K562 (cell line): ENCODE data around the gene ST6GALNAC5.

Experiments
- EP300 ChIP-seq: IDR thresholded peaks from 2 replicates; pipeline ENCODE4 v1.6.1; 2012; ENCODE audit warnings: low read length, improper control_type of control experiment
- FOXO4 ChIP-seq: fragments of 450-650 bp; formaldehyde crosslinking; IDR thresholded peaks from 2 replicates; pipeline ENCODE4 v1.4.0; 2020; ENCODE audit warnings: mild to moderate bottlenecking, moderate library complexity
- HNRNPH1 ChIP-seq: fragments of 200-400 bp; formaldehyde crosslinking; optimal IDR thresholded peaks from 2 replicates; pipeline ENCODE3; 2017; ENCODE audit warnings: low read depth, mild to moderate bottlenecking, low read length, moderate library complexity
- POLR2A ChIP-seq: fragments of 450-650 bp; conservative IDR thresholded peaks from 2 replicates; pipeline ENCODE4 v1.6.1; 2016
- SETDB1 ChIP-seq: IDR thresholded peaks from one replicate; pipeline ENCODE4 v1.6.1; 2012; ENCODE audit warnings: low read length, control low read depth, inconsistent platforms
- USF2 ChIP-seq: sonication (generic); formaldehyde crosslinking; IDR thresholded peaks from 2 replicates; pipeline ENCODE4 v1.5.0; 2020; ENCODE audit warnings: missing genetic modification reagents
- ZNF165 ChIP-seq: fragments of 250-450 bp; sonication (Bioruptor Pico); IDR thresholded peaks from 2 replicates; pipeline ENCODE4 v1.4.0; 2020; ENCODE audit warnings: borderline replicate concordance
- TF ChIP-seq, protein P1 (sequence below), 3 experiments: IDR thresholded peaks in 2 of 3; conservative IDR thresholded peaks in 1 of 3; 2 replicates each; pipeline ENCODE4 v1.5.1; 2011 to 2012; ENCODE audit warnings: low read length in 3 of 3, mild to moderate bottlenecking in 3 of 3, control low read depth in 2 of 3, improper control_type of control experiment in 1 of 3, inconsistent platforms in 1 of 3, low read depth in 1 of 3, mixed read lengths in 1 of 3, moderate library complexity in 1 of 3; ENCODE audit not compliant: insufficient read depth in 2 of 3

DNA sequence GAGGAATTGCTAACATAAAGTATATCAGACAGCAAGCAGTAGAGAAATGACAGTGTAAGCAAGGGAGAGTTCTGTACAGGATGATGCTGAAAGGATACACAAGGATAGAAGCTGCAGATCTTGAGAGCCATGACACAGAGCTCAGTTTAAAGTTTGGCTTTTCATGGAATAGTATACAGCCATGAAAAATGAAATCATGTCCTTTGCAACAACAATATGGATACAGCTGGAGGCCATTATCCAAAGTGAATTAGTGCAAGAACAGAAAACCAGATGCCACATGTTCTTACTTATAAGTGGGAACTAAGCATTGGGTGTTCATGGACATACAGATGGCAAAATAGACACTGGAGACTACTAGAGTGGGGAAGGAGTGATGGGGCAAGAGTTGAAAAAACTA lies 169.8 kb downstream of the ST6GALNAC5 start:
- TF ChIP-seq POLR2A (no peak), HNRNPH1 (no peak), EP300 (no peak), SETDB1 (no peak), FOXO4 (CRISPR knock-in tag) (no peak), USF2 (no peak), ZNF165 (no peak)
- TF ChIP-seq, protein P1, sequence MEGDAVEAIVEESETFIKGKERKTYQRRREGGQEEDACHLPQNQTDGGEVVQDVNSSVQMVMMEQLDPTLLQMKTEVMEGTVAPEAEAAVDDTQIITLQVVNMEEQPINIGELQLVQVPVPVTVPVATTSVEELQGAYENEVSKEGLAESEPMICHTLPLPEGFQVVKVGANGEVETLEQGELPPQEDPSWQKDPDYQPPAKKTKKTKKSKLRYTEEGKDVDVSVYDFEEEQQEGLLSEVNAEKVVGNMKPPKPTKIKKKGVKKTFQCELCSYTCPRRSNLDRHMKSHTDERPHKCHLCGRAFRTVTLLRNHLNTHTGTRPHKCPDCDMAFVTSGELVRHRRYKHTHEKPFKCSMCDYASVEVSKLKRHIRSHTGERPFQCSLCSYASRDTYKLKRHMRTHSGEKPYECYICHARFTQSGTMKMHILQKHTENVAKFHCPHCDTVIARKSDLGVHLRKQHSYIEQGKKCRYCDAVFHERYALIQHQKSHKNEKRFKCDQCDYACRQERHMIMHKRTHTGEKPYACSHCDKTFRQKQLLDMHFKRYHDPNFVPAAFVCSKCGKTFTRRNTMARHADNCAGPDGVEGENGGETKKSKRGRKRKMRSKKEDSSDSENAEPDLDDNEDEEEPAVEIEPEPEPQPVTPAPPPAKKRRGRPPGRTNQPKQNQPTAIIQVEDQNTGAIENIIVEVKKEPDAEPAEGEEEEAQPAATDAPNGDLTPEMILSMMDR (IDR thresholded peaks at IDR 0.05 in 2 of 3, conservative IDR thresholded peaks at IDR 0.05 in 1 of 3; ENCODE audit: insufficient read depth in 2 of 3, low read depth in 1 of 3, low read length in 3 of 3): no peak
